SU-DHL-6 (cell line): ENCODE measurements around the gene KLHL25.

Experiments used
- H2AFZ ChIP-seq: fragments of 200-600 bp; sonication (generic); 2 replicates; pipeline ENCODE4 v1.6.1; 2014; ENCODE audit warnings: low read depth, mild to moderate bottlenecking, moderate library complexity, mixed read lengths, antibody characterized with exemption, low read length; ENCODE audit not compliant: severe bottlenecking
- H3F3A ChIP-seq: fragments of 200-600 bp; shearing (Covaris generic); 2 replicates; pipeline ENCODE4 v1.6.0; 2016; ENCODE audit warnings: antibody characterized with exemption, mild to moderate bottlenecking; ENCODE audit not compliant: insufficient read depth
- H3K27ac ChIP-seq: fragments of 200-600 bp; sonication (generic); 2 replicates; pipeline ENCODE4 v1.5.1; 2016; ENCODE audit warnings: low read depth, mild to moderate bottlenecking, low read length, moderate library complexity, mixed read lengths
- H3K27me3 ChIP-seq: fragments of 200-600 bp; sonication (generic), shearing (Covaris generic); 2 replicates; pipeline ENCODE4 v1.6.0; 2014; ENCODE audit warnings: mild to moderate bottlenecking, low read length
- H3K36me3 ChIP-seq: fragments of 200-600 bp; sonication (generic); 2 replicates; pipeline ENCODE4 v1.6.1; 2014; ENCODE audit warnings: mild to moderate bottlenecking, low read length, mixed read lengths
- H3K4me2 ChIP-seq: fragments of 300-600, 200-600 bp; shearing (Covaris generic), sonication (generic); 2 replicates; pipeline ENCODE4 v1.6.0; 2014; ENCODE audit warnings: low read length, low read depth, mild to moderate bottlenecking; ENCODE audit not compliant: poor library complexity, severe bottlenecking
- H3K4me3 ChIP-seq: fragments of 200-600 bp; sonication (generic); 2 replicates; pipeline ENCODE4 v1.5.1; 2014; ENCODE audit warnings: antibody characterized with exemption, low read length, mild to moderate bottlenecking, mixed read lengths; ENCODE audit not compliant: insufficient read depth, poor library complexity, severe bottlenecking
- H3K79me2 ChIP-seq: fragments of 200-600 bp; sonication (generic); 2 replicates; pipeline ENCODE4 v1.6.1; 2014; ENCODE audit warnings: mild to moderate bottlenecking, low read length, moderate library complexity; ENCODE audit not compliant: insufficient read depth
- H3K9ac ChIP-seq: fragments of 200-600 bp; sonication (generic); 2 replicates; pipeline ENCODE4 v1.7.0; 2014; ENCODE audit warnings: mild to moderate bottlenecking, low read length
- H3K9me2 ChIP-seq: fragments of 200-600 bp; sonication (generic); replicated peaks from 2 replicates; pipeline ENCODE4 v1.6.1; 2014; ENCODE audit warnings: low read length; ENCODE audit not compliant: insufficient read depth
- H3K9me3 ChIP-seq: fragments of 200-600 bp; sonication (generic); 2 replicates; pipeline ENCODE4 v1.6.1; 2014; ENCODE audit warnings: low read length, mixed read lengths; ENCODE audit not compliant: insufficient read depth
- H4K20me1 ChIP-seq: fragments of 200-600 bp; sonication (generic); 2 replicates; pipeline ENCODE4 v1.6.1; 2014; ENCODE audit warnings: low read depth, mild to moderate bottlenecking, antibody characterized with exemption, low read length, moderate library complexity, mixed read lengths
- EZH2phosphoT487 ChIP-seq: fragments of 200-600 bp; sonication (generic), shearing (Covaris generic); conservative IDR thresholded peaks from 2 replicates; pipeline ENCODE4 v1.6.1; 2018; ENCODE audit warnings: mild to moderate bottlenecking, antibody characterized with exemption, low read length, moderate library complexity, mixed read lengths
- TF ChIP-seq, protein P1 (sequence below): fragments of 200-600 bp; sonication (generic); IDR thresholded peaks from one replicate; pipeline ENCODE4 v1.5.1; 2017; ENCODE audit warnings: antibody characterized with exemption, mild to moderate bottlenecking, low read length, moderate library complexity; ENCODE audit not compliant: insufficient read depth, poor library complexity, severe bottlenecking

The KLHL25 gene

DNA sequence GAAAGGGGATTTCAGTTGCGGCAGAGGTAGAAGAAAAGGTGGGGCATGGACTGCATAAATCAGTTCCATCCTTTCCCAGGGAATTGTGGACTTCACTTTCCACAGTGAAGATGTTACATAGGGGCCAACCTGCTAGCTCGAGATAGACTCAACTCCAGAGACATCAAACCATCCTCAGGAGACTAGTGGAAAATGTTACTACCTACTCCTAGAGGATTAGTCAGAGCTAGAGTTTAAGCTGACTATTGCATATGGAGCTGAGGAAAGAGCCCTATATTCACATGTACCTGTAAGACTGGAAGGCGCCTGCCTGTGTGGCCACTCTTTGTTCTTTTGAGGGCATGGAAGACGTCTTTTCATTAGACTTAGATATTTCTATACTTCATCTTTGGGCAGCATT is 69.2 kb downstream of the KLHL25 start:
- Histone ChIP-seq H3K79me2 (no peaks in the 10 kb centered on the region; the same call in 1 of the 2 replicates), H3K36me3 (peaks cover 83% of the 10 kb centered on the region), H3K9ac (no peak overlapping the region), H2AFZ (no peak overlapping the region), H3K4me3 (no peak overlapping the region), H4K20me1 (no peaks in the 10 kb centered on the region), H3K9me3 (no peaks in the 10 kb centered on the region), H3K27ac (peak overlapping the region; percentile 19; the same call in 1 of the 2 replicates), H3K27me3 (no peaks in the 10 kb centered on the region), H3K4me2 (no peak overlapping the region), H3F3A (peaks cover 10% of the 10 kb centered on the region; the same call in 1 of the 2 replicates), H3K9me2 (no peaks in the 10 kb centered on the region)
- no peak for TF ChIP-seq EZH2phosphoT487
- TF ChIP-seq, protein P1, sequence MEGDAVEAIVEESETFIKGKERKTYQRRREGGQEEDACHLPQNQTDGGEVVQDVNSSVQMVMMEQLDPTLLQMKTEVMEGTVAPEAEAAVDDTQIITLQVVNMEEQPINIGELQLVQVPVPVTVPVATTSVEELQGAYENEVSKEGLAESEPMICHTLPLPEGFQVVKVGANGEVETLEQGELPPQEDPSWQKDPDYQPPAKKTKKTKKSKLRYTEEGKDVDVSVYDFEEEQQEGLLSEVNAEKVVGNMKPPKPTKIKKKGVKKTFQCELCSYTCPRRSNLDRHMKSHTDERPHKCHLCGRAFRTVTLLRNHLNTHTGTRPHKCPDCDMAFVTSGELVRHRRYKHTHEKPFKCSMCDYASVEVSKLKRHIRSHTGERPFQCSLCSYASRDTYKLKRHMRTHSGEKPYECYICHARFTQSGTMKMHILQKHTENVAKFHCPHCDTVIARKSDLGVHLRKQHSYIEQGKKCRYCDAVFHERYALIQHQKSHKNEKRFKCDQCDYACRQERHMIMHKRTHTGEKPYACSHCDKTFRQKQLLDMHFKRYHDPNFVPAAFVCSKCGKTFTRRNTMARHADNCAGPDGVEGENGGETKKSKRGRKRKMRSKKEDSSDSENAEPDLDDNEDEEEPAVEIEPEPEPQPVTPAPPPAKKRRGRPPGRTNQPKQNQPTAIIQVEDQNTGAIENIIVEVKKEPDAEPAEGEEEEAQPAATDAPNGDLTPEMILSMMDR, result no peak

DNA sequence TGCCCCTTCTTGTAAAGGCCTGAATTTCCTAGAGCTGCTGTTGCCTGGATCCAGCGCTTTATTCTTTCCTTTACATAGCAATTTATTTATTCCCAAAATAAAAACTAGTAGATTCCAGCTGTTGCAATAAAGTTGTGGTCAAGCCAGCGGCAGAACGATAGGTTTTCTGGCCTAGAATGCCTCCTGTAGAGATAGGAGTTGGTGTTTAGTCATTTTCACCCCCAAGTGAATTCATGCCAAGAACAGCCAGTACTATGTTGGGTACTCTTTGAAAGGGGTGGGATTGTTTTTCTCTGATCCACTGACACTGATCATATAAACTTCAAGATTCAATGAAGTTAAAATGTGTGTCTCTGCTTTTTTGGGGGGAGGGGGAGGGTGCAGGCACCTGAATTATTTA is 69.7 kb downstream of the KLHL25 start:
- TF ChIP-seq EZH2phosphoT487, result no peak
- TF ChIP-seq, protein P1, result no peak
- Histone ChIP-seq H3K4me3 (no peak overlapping the region), H3K9ac (no peak overlapping the region), H3K9me3 (no peaks in the 10 kb centered on the region), H3K36me3 (peaks cover 84% of the 10 kb centered on the region), H3K27ac (peak overlapping the region; percentile 6; the same call in 1 of the 2 replicates), H3K4me2 (no peak overlapping the region), H4K20me1 (no peaks in the 10 kb centered on the region), H3K9me2 (no peaks in the 10 kb centered on the region), H2AFZ (no peak overlapping the region), H3K79me2 (no peaks in the 10 kb centered on the region; the same call in 1 of the 2 replicates), H3F3A (peaks cover 15% of the 10 kb centered on the region; the same call in 1 of the 2 replicates), H3K27me3 (no peaks in the 10 kb centered on the region)

GRCh38 chr15:85723960-85724945 is 70.5 kb downstream of the KLHL25 start:
- Histone ChIP-seq H3K4me2 (no peak overlapping the region), H3K79me2 (no peaks in the 10 kb centered on the region; the same call in 1 of the 2 replicates), H3K27ac (no peak overlapping the region), H3K27me3 (no peaks in the 10 kb centered on the region), H3K9me3 (no peaks in the 10 kb centered on the region), H3K9me2 (no peaks in the 10 kb centered on the region), H3F3A (peaks cover 16% of the 10 kb centered on the region), H3K9ac (no peak overlapping the region), H2AFZ (no peak overlapping the region), H3K36me3 (peaks cover 85% of the 10 kb centered on the region), H3K4me3 (no peak overlapping the region), H4K20me1 (no peaks in the 10 kb centered on the region)
- TF ChIP-seq, protein P1, result no peak
